ENCODE measurements around the gene SERINC5.

The SERINC5 gene

GRCh38 chr5:80109646-80110478 is 146.0 kb downstream of the SERINC5 start:
- Histone ChIP-seq H2BK120ac (ENCODE audit: low read depth, low read length) (peak overlapping the region; percentile 13), H4K8ac (ENCODE audit: low read depth, low read length) (no peak overlapping the region), H4K91ac (ENCODE audit: low read depth, low read length, poor library complexity) (no peak overlapping the region), H3K18ac (ENCODE audit: low read length) (peak overlapping the region; percentile 73), H2BK12ac (ENCODE audit: low read length) (no peak overlapping the region), H3K4me1 (ENCODE audit: control insufficient read depth in 2 of 2, insufficient read depth in 1 of 2, low read depth in 1 of 2, low read length in 2 of 2) (peaks cover 9 to 22% of the 10 kb centered on the region in 2 donors), H3K9me3 (replicated peaks in 1 of 2; ENCODE audit: control insufficient read depth in 2 of 2, insufficient read depth in 1 of 2, low read depth in 1 of 2, low read length in 2 of 2) (peaks cover 2% of the 10 kb centered on the region in 2 donors), H3K14ac (ENCODE audit: low read length) (no peak overlapping the region), H3K4me3 (ENCODE audit: low read length in 2 of 2) (no peak overlapping the region), H3K23ac (ENCODE audit: low read depth, low read length, poor library complexity) (no peak overlapping the region), H3K9ac (ENCODE audit: low read depth, low read length, poor library complexity) (peak overlapping the region; percentile 32), H3K4me2 (ENCODE audit: insufficient read depth, low read length, poor library complexity, severe bottlenecking) (no peak overlapping the region), H2AFZ (ENCODE audit: low read length) (peak overlapping the region; percentile 66), H2BK5ac (ENCODE audit: low read length) (no peak overlapping the region), H2AK5ac (ENCODE audit: low read depth, low read length) (peak overlapping the region; percentile 71), H2BK15ac (ENCODE audit: low read length) (no peak overlapping the region), H3K27ac (replicated peaks; ENCODE audit: low read length) (peak overlapping the region; percentile 51), H3K79me1 (ENCODE audit: low read depth, low read length) (no peaks in the 10 kb centered on the region), H3K4ac (ENCODE audit: low read length) (no peak overlapping the region), H3K36me3 (replicated peaks in 1 of 2; ENCODE audit: control insufficient read depth in 2 of 2, insufficient read depth in 2 of 2, low read length in 2 of 2) (no peaks in the 10 kb centered on the region), H3K27me3 (ENCODE audit: control insufficient read depth in 3 of 3, insufficient read depth in 3 of 3, low read depth in 1 of 3, low read length in 3 of 3) (peaks cover 0 to 49% (median 0%) of the 10 kb centered on the region in 3 experiments)
- no CpG with 5 or more reads among the region's 9 CpGs for WGBS, 2 donors (ENCODE audit: extremely low coverage in 2 of 2, insufficient read length in 2 of 2, insufficient replicate concordance in 1 of 2)
- no peak for DNase-seq (ENCODE audit: low spot score)

DNA sequence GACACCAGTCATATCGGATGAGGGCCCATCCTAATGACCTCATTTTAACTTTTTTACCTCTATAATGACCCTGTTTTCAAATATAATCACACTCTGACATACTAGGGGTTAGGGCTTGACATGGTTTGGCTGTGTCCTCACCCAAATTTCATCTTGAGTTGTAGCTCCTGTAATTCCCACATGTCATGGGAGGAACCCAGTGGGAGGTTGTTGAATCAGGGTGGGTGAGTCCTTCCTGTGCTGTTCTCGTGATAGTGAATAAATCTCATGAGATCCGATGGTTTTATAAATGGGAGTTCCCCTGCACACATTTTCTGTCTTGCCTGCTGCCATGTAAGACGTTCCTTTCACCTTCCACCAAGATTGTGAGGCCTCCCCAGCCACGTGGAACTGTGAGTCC is 148.9 kb downstream of the SERINC5 start:
- no peak overlapping the region for H2AFZ ChIP-seq (ENCODE audit: low read length)
- H3K4ac ChIP-seq (ENCODE audit: low read length) = no peak overlapping the region
- H3K27ac ChIP-seq (replicated peaks; ENCODE audit: low read length) = no peak overlapping the region
- no peak overlapping the region for H2AK5ac ChIP-seq (ENCODE audit: low read depth, low read length)
- H3K18ac ChIP-seq (ENCODE audit: low read length) = no peak overlapping the region
- no peaks in the 10 kb centered on the region for H3K36me3 ChIP-seq (replicated peaks in 1 of 2; ENCODE audit: control insufficient read depth in 2 of 2, insufficient read depth in 2 of 2, low read length in 2 of 2)
- H2BK120ac ChIP-seq (ENCODE audit: low read depth, low read length) = no peak overlapping the region
- H3K14ac ChIP-seq (ENCODE audit: low read length) = no peak overlapping the region
- no peak overlapping the region for H3K23ac ChIP-seq (ENCODE audit: low read depth, low read length, poor library complexity)
- no peak overlapping the region for H2BK12ac ChIP-seq (ENCODE audit: low read length)
- H2BK15ac ChIP-seq (ENCODE audit: low read length) = no peak overlapping the region
- no peaks in the 10 kb centered on the region for H3K9me3 ChIP-seq (replicated peaks in 1 of 2; ENCODE audit: control insufficient read depth in 2 of 2, insufficient read depth in 1 of 2, low read depth in 1 of 2, low read length in 2 of 2)
- H3K4me1 ChIP-seq (ENCODE audit: control insufficient read depth in 2 of 2, insufficient read depth in 1 of 2, low read depth in 1 of 2, low read length in 2 of 2) = peaks cover 9 to 19% of the 10 kb centered on the region in 2 donors
- H4K91ac ChIP-seq (ENCODE audit: low read depth, low read length, poor library complexity) = no peak overlapping the region
- H4K8ac ChIP-seq (ENCODE audit: low read depth, low read length) = no peak overlapping the region
- no peak overlapping the region for H3K9ac ChIP-seq (ENCODE audit: low read depth, low read length, poor library complexity)
- no peak overlapping the region for H3K4me2 ChIP-seq (ENCODE audit: insufficient read depth, low read length, poor library complexity, severe bottlenecking)
- no peaks in the 10 kb centered on the region for H3K79me1 ChIP-seq (ENCODE audit: low read depth, low read length)
- no peak overlapping the region for H2BK5ac ChIP-seq (ENCODE audit: low read length)
- no peak for DNase-seq (ENCODE audit: low spot score)
- no peak overlapping the region for H3K4me3 ChIP-seq (ENCODE audit: low read length in 2 of 2)
- WGBS, 2 donors (ENCODE audit: extremely low coverage in 2 of 2, insufficient read length in 2 of 2, insufficient replicate concordance in 1 of 2) = no CpG with 5 or more reads among the region's 5 CpGs
- peaks cover 0 to 61% (median 0%) of the 10 kb centered on the region in 3 experiments for H3K27me3 ChIP-seq (ENCODE audit: control insufficient read depth in 3 of 3, insufficient read depth in 3 of 3, low read depth in 1 of 3, low read length in 3 of 3)

GRCh38 chr5:80105698-80106439 is 150.0 kb downstream of the SERINC5 start:
- Histone ChIP-seq H3K4me1 (ENCODE audit: control insufficient read depth in 2 of 2, insufficient read depth in 1 of 2, low read depth in 1 of 2, low read length in 2 of 2) (peaks cover 9 to 12% of the 10 kb centered on the region in 2 donors), H3K4me3 (ENCODE audit: low read length in 2 of 2) (no peak overlapping the region), H3K9me3 (replicated peaks in 1 of 2; ENCODE audit: control insufficient read depth in 2 of 2, insufficient read depth in 1 of 2, low read depth in 1 of 2, low read length in 2 of 2) (no peaks in the 10 kb centered on the region), H3K4ac (ENCODE audit: low read length) (no peak overlapping the region), H3K23ac (ENCODE audit: low read depth, low read length, poor library complexity) (no peak overlapping the region), H2AFZ (ENCODE audit: low read length) (no peak overlapping the region), H3K27me3 (ENCODE audit: control insufficient read depth in 3 of 3, insufficient read depth in 3 of 3, low read depth in 1 of 3, low read length in 3 of 3) (peaks cover 0 to 51% (median 0%) of the 10 kb centered on the region in 3 experiments), H3K36me3 (replicated peaks in 1 of 2; ENCODE audit: control insufficient read depth in 2 of 2, insufficient read depth in 2 of 2, low read length in 2 of 2) (no peaks in the 10 kb centered on the region), H4K91ac (ENCODE audit: low read depth, low read length, poor library complexity) (no peak overlapping the region), H3K14ac (ENCODE audit: low read length) (no peak overlapping the region), H3K18ac (ENCODE audit: low read length) (no peak overlapping the region), H3K9ac (ENCODE audit: low read depth, low read length, poor library complexity) (no peak overlapping the region), H2AK5ac (ENCODE audit: low read depth, low read length) (no peak overlapping the region), H2BK15ac (ENCODE audit: low read length) (peak overlapping the region; percentile 6), H3K27ac (replicated peaks; ENCODE audit: low read length) (no peak overlapping the region), H2BK5ac (ENCODE audit: low read length) (no peak overlapping the region), H4K8ac (ENCODE audit: low read depth, low read length) (no peak overlapping the region), H2BK120ac (ENCODE audit: low read depth, low read length) (no peak overlapping the region), H3K79me1 (ENCODE audit: low read depth, low read length) (no peaks in the 10 kb centered on the region), H2BK12ac (ENCODE audit: low read length) (no peak overlapping the region), H3K4me2 (ENCODE audit: insufficient read depth, low read length, poor library complexity, severe bottlenecking) (no peak overlapping the region)
- DNase-seq (ENCODE audit: low spot score) = no peak
- no CpG with 5 or more reads among the region's 7 CpGs for WGBS, 2 donors (ENCODE audit: extremely low coverage in 2 of 2, insufficient read length in 2 of 2, insufficient replicate concordance in 1 of 2)

GRCh38 chr5:80103371-80103770 is 152.5 kb downstream of the SERINC5 start:
- Histone ChIP-seq H3K4ac (ENCODE audit: low read length) (no peak overlapping the region), H2BK15ac (ENCODE audit: low read length) (no peak overlapping the region), H3K4me3 (ENCODE audit: low read length in 2 of 2) (no peak overlapping the region), H2BK5ac (ENCODE audit: low read length) (no peak overlapping the region), H3K79me1 (ENCODE audit: low read depth, low read length) (no peaks in the 10 kb centered on the region), H2BK120ac (ENCODE audit: low read depth, low read length) (no peak overlapping the region), H3K4me1 (ENCODE audit: control insufficient read depth in 2 of 2, insufficient read depth in 1 of 2, low read depth in 1 of 2, low read length in 2 of 2) (peaks cover 0 to under 1% of the 10 kb centered on the region in 2 donors), H2AK5ac (ENCODE audit: low read depth, low read length) (no peak overlapping the region), H3K9me3 (replicated peaks in 1 of 2; ENCODE audit: control insufficient read depth in 2 of 2, insufficient read depth in 1 of 2, low read depth in 1 of 2, low read length in 2 of 2) (no peaks in the 10 kb centered on the region), H3K14ac (ENCODE audit: low read length) (no peak overlapping the region), H4K8ac (ENCODE audit: low read depth, low read length) (no peak overlapping the region), H3K27me3 (ENCODE audit: control insufficient read depth in 3 of 3, insufficient read depth in 3 of 3, low read depth in 1 of 3, low read length in 3 of 3) (peaks cover 0 to 37% (median 0%) of the 10 kb centered on the region in 3 experiments), H3K27ac (replicated peaks; ENCODE audit: low read length) (no peak overlapping the region), H2AFZ (ENCODE audit: low read length) (no peak overlapping the region), H3K23ac (ENCODE audit: low read depth, low read length, poor library complexity) (no peak overlapping the region), H3K18ac (ENCODE audit: low read length) (no peak overlapping the region), H4K91ac (ENCODE audit: low read depth, low read length, poor library complexity) (no peak overlapping the region), H3K36me3 (replicated peaks in 1 of 2; ENCODE audit: control insufficient read depth in 2 of 2, insufficient read depth in 2 of 2, low read length in 2 of 2) (no peaks in the 10 kb centered on the region), H3K4me2 (ENCODE audit: insufficient read depth, low read length, poor library complexity, severe bottlenecking) (no peak overlapping the region), H2BK12ac (ENCODE audit: low read length) (no peak overlapping the region), H3K9ac (ENCODE audit: low read depth, low read length, poor library complexity) (no peak overlapping the region)
- no CpG with 5 or more reads among the region's 6 CpGs for WGBS, 2 donors (ENCODE audit: extremely low coverage in 2 of 2, insufficient read length in 2 of 2, insufficient replicate concordance in 1 of 2)
- no peak for DNase-seq (ENCODE audit: low spot score)

All from neuronal stem cell (in vitro differentiated cells).